ENCODE measurements around the gene AHDC1.
A peak's percentile ranks its signal among the peaks of the same experiment; 100 is the strongest.

Gene AHDC1

DNA sequence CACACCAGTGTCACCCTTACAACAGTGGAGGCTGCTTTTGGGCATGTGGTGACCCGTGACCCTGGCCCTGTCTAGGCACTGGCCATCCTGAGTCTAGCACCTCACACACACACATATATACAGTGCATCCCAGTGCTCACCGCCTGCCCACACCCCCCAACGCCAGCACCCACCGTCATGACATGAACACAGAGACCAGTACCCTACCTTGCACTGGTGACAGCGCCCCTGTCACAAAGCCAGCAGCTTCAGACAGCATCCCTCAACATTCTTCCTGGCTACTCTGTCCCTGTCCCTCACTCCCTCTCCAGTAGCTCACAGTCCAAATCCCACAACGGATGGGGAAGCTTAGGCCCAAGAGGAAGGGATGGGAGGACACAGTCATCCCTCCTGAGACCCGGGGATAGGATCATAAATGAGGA is 27.1 kb downstream of the AHDC1 start:
- Histone ChIP-seq H3K27me3 (replicated peaks; ENCODE audit: control insufficient read depth, insufficient read depth, low read length) (no peaks in the 10 kb centered on the region), H3K36me3 (ENCODE audit: control insufficient read depth, insufficient read depth, low read length) (no peaks in the 10 kb centered on the region), H3K4me3 (replicated peaks; ENCODE audit: low read depth, low read length) (no peak overlapping the region)
- DNase-seq (ENCODE audit: extremely low read depth, insufficient read length): no peak
- TF ChIP-seq, protein P1, sequence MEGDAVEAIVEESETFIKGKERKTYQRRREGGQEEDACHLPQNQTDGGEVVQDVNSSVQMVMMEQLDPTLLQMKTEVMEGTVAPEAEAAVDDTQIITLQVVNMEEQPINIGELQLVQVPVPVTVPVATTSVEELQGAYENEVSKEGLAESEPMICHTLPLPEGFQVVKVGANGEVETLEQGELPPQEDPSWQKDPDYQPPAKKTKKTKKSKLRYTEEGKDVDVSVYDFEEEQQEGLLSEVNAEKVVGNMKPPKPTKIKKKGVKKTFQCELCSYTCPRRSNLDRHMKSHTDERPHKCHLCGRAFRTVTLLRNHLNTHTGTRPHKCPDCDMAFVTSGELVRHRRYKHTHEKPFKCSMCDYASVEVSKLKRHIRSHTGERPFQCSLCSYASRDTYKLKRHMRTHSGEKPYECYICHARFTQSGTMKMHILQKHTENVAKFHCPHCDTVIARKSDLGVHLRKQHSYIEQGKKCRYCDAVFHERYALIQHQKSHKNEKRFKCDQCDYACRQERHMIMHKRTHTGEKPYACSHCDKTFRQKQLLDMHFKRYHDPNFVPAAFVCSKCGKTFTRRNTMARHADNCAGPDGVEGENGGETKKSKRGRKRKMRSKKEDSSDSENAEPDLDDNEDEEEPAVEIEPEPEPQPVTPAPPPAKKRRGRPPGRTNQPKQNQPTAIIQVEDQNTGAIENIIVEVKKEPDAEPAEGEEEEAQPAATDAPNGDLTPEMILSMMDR (IDR thresholded peaks at IDR 0.05; ENCODE audit: insufficient read depth, low read length, poor library complexity, severe bottlenecking): no peak

DNA sequence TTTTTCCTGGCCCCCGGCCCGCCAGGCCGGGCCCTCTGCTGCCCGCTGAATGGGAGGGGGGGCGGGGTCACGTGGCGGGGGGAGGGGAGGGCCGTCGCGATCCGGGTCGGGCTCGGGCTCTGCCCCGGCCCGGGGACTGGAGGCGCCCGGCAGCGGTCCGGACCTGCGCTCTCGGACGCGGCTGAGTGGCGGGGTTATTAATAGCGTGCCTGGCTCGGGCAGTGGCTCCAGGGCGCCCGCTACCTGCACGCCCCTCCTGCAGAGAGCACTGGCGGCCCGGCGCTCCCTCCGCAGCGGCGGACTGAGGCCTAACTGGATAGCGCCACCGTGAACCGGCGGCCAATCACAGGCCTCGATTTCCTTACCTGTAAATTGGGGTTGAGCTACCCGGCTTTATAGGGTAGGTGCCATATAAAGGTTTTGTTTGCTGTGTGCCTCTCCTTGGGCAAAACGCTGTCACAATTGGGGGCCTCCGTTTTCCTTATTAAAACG is 28.1 kb downstream of the AHDC1 start:
- Histone ChIP-seq H3K36me3 (ENCODE audit: control insufficient read depth, insufficient read depth, low read length) (no peaks in the 10 kb centered on the region), H3K27me3 (replicated peaks; ENCODE audit: control insufficient read depth, insufficient read depth, low read length) (no peaks in the 10 kb centered on the region), H3K4me3 (replicated peaks; ENCODE audit: low read depth, low read length) (peak overlapping the region; percentile 33)
- TF ChIP-seq, protein P1 (IDR thresholded peaks at IDR 0.05; ENCODE audit: insufficient read depth, low read length, poor library complexity, severe bottlenecking): peak; percentile 32
- DNase-seq (ENCODE audit: extremely low read depth, insufficient read length): no peak

DNA sequence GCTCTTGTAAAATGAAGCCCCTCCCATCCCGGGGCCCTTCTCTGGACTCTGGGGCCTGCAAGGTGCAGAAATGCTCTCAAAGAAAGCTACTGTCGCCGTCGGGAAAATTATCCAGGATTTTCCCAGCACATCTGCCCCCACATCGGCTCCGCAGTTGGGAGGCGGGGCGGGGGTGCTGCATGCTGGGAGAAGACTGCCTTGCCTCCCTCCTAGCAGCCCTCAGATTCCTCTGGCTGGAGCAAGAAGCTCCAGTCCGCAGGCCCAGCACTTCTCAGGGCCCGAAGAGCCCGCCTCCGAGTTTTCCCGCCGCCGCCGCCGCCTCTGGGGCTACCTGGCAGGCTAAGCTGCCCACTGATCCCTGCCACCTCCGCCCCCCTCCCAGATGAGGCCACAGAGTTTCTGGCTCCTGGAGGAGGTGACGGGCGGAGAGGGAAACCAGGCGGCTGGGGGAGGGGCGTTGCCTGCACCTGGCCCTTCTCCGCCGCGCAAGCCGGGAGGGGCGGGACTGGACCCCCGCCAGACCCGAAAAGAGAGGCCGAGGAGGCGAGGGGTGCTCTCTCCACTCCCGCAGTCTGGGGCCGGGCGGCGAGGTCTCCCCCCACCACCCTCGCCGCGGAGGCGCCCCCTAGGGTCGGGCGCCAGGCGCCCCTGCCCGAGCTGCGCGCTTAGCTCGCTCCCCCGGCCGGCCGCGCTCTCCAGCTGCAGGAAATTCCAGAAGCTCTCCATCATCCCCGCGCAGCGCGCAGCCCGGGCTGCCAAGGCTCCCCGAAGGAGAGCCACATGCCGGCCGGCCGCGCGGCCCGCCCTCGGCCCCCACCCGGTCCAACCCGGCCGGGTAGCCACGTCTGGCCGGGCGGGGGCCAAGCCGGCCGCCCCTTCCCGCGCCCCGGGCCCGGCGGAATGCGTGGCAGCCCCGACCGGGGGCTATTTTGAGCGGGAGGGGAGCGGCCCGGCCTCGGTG is 28.8 kb downstream of the AHDC1 start:
- Histone ChIP-seq H3K4me3 (replicated peaks; ENCODE audit: low read depth, low read length) (peak overlapping the region; percentile 33; the same call in 1 of the 2 replicates), H3K36me3 (ENCODE audit: control insufficient read depth, insufficient read depth, low read length) (no peaks in the 10 kb centered on the region), H3K27me3 (replicated peaks; ENCODE audit: control insufficient read depth, insufficient read depth, low read length) (no peaks in the 10 kb centered on the region)
- no peak for DNase-seq (ENCODE audit: extremely low read depth, insufficient read length)
- TF ChIP-seq, protein P1 (IDR thresholded peaks at IDR 0.05; ENCODE audit: insufficient read depth, low read length, poor library complexity, severe bottlenecking): peak; percentile 2

GRCh38 chr1:27574001-27574781 is 29.8 kb downstream of the AHDC1 start:
- no peaks in the 10 kb centered on the region for H3K36me3 ChIP-seq (ENCODE audit: control insufficient read depth, insufficient read depth, low read length)
- no peaks in the 10 kb centered on the region for H3K27me3 ChIP-seq (replicated peaks; ENCODE audit: control insufficient read depth, insufficient read depth, low read length)
- TF ChIP-seq, protein P1 (IDR thresholded peaks at IDR 0.05; ENCODE audit: insufficient read depth, low read length, poor library complexity, severe bottlenecking): no peak
- DNase-seq (ENCODE audit: extremely low read depth, insufficient read length): no peak
- no peak overlapping the region for H3K4me3 ChIP-seq (replicated peaks; ENCODE audit: low read depth, low read length)

DNA sequence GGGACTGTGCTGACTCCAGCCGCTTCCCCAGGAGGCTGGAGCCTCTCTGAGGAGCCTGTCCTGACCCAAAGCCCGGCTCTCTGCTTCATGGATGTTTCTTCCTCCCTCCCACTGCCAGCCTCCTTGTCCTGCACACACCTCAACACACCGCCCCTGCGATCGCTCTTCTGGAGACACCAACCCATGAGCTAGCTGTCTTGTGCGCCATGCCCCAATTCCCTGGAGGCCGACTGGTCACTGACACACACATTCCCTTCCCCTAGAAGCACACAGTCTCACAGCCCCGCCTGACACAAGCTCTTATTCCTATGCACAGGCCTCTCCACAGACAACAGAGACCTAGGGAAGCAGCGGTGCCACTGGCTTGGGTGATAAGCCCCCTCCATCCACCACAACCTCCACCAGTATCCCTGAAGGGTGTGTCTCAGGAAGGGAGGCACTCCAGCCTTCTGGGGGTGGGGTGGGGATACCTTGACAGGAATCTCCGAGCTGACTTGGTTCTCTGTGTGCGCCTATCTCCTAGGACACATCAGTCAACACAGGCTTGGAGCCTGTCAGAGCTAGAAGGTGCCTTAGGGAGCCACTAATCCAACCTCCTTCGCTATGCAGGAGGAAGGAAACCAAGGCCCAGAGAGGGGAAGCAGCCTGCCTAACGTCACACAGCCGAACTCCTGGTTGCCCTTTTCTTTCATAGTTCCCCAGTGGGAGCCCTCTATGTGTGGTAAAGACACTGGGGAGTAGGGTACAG is 31.1 kb downstream of the AHDC1 start:
- H3K36me3 ChIP-seq (ENCODE audit: control insufficient read depth, insufficient read depth, low read length): no peaks in the 10 kb centered on the region
- no peaks in the 10 kb centered on the region for H3K27me3 ChIP-seq (replicated peaks; ENCODE audit: control insufficient read depth, insufficient read depth, low read length)
- no peak for DNase-seq (ENCODE audit: extremely low read depth, insufficient read length)
- H3K4me3 ChIP-seq (replicated peaks; ENCODE audit: low read depth, low read length): no peak overlapping the region
- TF ChIP-seq, protein P1 (IDR thresholded peaks at IDR 0.05; ENCODE audit: insufficient read depth, low read length, poor library complexity, severe bottlenecking): no peak
